HG03520 (cell line): ENCODE measurements around the gene IL1RL2.

Source experiments
- ATAC-seq: cut with Tn5 transposase; IDR thresholded peaks from one replicate; pipeline ENCODE4 v1.9.1; 2021; ENCODE audit warnings: mild to moderate bottlenecking, moderate library complexity; ENCODE audit not compliant: unreplicated experiment

IL1RL2 gene

DNA sequence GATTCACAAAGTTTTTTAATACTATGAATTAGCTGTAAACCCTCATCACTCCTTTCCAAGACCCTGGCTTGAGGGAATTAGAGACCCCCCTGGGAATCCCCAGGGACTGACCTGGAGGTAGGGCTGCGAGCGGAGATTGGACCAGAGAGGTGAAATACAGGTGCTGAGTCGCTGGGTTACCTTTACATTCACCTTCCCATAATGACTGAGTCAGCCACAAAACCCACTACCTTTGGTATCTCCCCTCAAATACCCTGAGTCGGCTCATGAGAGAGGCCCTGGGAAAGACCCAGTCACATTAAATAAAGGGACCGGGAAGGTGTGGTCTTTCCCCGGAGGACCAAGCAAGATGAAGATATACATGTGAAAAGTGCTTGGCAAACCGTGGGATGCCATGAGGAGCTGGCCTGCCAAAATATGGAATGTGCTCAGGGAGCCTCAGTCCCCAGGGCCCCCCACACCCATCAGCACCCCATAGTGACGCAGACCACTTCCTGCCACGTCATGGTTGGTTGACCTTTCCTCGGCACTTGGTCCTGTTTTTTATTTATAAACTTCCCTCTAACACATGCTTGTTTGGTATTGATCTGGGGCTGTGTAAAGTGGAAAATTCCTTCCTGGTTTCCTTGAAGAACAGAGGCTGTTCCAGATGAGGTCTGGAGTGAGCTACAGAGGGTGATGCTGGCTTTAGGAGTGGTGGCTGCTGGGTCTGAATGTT, 51.4 kb downstream of the IL1RL2 start:
- ATAC-seq = no peak

DNA sequence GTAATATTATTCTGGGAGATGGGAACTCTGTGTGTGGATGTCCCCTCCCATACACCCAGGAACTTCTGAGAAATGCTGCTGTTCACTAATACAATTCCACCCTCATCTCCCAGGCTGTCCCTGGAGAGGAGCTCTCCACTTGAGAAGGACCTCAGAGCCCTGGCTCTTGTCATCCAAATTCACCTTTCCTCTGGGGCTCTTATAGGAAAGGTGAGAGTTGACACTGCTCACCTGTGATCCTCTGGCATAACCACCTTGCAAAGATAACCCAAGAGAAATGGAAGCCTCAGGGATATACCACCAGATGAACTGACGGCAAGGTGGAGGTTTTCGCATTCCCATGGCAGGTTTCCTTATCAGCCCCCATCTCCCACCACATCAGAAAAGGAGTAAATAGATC, 52.0 kb downstream of the IL1RL2 start:
- ATAC-seq = no peak

DNA sequence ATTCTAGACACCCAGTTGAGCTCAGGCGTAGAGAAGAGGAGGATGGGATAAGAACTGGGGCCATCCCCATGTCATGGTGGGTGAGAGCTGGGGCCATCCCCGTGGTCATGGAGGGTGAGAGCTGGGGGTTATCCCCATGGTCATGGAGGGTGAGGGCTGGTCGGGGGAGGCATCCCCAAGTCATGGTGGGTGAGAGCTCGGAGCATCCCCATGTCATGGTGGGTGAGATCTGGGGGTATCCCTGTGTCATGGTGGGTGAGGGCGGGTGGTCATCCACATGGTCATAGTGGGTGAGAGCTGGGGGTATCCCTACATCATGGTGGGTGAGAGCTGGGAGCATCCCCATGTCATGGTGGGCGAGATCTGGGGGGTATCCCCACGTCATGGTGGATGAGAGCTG, 52.5 kb downstream of the IL1RL2 start:
- ATAC-seq = no peak

DNA sequence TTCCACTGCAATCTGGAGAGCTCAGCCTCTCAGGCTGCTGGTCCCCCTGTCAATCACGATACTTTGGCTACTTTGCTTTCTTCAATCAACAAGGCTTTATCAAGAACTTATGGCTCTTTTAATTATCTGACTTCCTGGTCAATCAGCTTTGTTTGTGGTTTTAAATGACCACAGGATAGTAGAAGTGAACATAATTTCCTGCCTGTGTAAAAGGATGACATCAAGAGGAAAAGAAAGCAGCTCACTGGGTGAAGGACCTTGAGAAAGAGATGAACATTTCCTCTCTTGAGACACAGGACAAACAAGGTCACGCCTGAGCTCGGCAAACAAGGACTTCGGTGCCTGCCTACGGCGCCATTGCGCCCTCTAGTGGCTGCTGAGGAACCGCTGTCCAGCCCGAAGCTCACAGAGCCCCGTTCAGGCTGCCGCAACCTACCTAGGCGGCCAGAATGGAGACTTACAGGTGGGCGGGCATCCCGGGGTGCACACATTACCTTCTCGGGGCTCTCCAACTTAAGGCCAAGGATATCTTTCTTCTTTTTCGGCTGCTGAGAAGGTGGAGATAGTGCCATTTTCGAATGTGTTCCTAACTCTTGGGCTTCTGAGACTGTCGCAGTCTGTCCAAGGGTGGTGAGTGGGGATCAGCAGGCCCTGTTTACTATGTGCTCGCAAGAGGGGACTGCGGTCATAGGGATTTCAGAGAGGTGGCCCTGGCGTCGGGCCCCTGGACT, 54.0 kb downstream of the IL1RL2 start:
- peak; percentile 90 for ATAC-seq

DNA sequence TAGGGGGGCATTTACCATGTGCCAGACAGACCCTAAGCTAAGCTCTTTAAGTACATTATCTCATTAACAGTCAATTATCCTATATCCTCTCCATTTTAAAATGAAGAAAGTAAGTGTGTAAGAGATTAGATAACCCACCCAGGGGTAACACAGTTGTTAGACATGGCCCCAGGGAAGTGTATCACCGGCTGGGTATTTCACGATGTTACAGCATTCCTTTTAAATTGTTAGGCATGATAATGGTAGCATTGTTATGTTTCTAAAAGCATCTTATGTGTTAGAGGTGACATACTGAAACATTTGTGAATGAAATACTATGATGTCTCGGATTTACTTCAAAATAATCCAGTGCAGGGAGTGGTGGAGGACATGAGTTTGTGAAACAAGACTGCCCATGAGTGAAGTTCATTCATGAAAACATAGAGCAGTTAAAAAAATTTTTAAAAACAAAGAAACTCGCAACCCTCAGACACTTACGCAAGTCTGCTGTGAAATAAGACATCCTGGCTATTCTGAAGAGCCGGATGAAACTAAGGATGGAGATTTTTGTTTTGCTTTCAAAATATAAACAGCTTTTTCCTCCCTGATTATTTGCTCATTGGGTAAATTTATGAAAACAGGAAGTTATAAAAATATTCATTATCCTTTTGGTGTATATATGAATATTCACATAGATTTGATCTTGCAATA, 54.9 kb downstream of the IL1RL2 start:
- no peak for ATAC-seq

DNA sequence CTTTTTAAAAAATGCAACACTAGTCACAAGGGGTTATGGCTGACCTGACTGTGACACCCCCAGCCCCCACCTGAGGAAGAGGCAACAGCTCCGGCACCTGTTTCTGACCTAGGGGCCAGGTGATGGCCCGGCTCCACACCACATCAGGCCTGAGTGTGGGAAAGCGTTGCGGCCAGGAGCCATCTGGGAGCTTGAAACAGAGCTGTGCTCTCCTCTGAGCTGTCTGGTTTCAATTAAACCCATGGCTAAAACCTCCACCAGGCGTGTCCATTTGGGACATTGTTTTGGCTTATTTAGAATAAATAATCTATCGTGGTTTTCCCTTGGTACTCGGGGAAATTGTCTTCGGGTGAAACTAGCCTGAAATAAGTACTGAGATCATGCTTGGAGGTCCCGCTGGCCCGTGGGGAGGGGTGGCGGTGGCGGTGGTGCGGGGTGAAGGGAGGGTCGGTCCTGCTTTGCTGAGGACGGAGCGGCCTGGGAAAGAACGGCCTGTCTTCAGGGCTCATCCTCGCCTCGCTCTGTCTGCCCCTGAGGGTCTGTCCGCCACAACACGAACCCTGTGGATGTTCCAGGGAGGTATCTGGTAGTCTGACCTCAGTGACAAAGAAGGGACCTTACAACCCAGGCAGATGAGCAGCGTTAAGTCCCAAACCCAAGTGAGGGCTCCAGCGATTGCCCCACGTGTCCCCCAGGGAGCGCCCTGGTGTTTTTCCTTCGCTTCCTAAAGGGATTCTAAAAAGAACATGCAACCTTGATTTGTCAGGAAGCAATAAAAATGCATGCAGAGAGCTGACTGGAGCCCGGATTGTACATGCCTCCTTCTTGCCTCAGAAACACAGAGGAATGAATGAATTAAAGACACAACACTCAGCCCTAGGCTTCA, 58.7 kb downstream of the IL1RL2 start:
- no peak for ATAC-seq

DNA sequence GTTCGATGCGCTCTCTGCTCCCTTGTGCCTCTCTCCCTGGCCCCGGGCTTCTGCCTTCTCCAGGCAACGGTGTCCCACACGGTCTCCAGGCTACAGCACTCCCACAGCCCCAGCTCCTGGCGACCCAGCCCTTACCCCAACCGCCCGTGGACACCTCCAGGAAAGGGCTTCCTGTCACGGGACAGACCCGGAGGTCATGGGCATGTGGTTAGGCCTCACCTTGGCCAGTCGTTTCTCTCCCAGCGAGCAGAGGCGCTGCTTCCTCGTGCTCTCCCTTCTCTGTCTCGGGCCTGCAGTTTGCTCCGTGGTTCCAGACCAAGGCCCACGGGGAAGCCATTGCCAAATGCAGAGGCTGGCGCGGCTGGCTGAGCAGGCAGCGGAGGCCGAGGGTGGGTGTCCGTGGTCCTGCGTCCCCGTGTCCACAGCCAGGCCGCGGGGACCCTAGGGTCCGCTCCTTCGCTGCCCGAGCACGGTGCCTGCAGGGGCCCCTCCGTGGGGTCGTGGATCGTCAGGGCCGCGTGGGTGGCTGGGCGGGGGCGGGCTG, 63.5 kb downstream of the IL1RL2 start:
- no peak for ATAC-seq

DNA sequence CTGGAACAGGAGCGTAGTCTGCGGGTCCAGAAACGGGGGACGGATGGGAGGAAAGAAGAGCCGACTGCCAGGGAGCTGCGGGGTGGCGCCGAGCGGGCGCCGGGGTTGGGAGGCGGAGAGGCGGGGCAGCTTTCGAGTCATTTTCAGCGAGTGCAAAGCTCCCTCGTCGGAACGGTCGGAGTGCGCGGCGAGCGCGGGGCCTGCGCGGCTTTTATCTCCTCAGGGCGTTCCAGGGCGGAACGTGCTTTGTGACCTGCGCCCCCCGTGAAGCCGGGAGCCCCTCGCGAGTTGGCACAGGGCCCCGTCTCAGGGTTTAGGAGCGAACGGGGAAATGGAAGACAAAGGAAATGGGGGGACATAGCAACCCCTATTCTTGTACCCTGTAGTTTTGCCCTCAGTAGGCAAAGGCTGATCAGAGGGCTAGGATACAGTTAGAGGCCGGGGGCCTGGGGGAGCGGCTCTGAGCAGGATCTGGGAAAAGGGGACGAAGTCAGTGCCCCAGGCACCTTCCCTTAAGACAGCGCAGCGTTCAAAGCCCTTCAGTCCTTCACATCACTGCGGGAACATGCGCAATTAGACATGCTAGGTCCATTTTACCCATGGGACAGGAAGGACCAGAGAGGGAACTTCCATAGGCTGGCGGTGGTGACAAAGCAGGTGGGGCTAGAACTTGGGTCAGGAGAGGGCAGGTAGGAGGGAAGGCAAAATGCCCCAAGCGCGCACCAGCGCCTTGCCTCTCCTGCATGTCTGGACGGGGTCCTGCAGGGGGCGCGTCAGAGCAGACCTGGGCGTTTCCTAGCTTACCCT, 64.4 kb downstream of the IL1RL2 start:
- ATAC-seq = no peak

DNA sequence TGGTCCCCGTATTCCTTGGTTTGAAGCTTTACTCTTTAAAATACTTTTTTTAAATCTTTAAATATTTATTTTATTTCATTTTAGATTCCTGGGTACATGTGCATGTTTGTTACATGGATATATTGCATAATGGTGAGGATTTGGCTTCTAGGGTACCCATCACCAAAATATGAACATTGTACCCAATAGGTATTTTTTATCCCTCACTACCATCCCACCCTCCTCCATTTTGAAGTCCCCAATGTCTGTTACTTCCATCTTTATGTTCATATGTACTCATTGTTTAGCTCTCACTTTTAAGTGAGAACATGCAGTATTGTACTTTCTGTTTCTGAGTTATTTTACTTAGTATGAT, 65.0 kb downstream of the IL1RL2 start:
- ATAC-seq = no peak

DNA sequence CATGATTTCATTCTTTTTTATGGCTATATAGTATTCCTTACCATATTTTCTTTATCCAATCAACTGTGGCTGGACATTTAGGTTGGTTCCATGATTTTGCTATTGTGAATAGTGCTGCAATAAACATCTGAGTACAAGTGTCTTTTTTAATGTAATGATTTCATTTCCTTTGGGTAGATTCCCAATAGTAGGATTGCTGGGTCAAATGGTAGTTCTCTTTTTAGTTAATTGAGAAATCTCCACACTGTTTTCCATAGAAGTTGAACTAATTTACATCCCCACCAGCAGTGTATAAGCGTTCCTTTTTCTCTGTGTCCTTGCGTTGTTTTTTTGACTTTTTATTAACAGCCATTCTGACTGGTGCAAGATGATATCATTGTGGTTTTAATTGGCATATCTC, 65.4 kb downstream of the IL1RL2 start:
- ATAC-seq = no peak

DNA sequence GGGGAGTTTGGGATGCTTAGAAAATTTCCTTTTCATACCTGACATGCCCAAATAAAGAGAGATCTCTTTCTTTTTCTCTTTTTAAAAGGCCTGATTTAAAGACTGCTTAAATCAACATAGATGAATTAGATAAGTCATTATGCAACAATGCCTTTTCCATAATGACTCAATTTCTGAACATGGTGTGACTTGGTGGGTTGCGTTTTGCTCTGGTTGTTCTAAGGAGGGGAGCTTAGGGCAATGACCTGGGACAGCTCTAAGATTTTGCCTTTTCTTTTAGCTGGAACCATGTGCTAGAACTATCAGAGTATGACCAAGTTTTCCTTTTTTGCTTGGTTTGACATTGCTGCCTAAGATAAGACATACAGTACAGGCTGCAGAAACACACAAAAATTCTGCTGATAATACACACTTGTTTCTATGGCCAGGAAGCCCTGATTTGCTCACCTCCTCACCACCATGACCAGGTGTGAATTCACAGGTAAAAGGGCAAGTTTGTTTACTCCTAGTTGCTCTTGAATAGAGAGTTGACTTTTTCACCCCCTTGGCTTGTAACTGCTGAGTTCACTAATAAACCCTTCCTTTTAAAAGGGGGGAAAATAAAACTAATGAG, 66.4 kb downstream of the IL1RL2 start:
- ATAC-seq = no peak

DNA sequence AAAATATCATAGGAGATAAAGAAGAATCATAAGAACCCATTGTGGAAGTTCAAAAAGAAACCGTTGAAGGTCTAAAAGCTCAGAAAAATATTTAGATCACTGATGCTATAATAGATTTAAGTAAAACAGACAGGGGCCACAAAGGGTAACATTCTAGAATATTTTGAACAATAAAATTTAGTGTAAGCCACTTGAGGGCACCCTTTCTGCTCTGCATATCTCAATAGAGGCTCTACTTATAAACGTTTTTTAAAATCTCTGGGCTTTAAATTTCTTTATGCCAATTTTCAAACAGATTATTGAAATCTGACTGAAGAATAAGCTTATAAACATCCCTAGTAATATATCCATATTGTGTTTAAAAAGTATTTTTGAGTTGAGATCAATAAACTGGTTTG, 66.9 kb downstream of the IL1RL2 start:
- ATAC-seq = no peak

DNA sequence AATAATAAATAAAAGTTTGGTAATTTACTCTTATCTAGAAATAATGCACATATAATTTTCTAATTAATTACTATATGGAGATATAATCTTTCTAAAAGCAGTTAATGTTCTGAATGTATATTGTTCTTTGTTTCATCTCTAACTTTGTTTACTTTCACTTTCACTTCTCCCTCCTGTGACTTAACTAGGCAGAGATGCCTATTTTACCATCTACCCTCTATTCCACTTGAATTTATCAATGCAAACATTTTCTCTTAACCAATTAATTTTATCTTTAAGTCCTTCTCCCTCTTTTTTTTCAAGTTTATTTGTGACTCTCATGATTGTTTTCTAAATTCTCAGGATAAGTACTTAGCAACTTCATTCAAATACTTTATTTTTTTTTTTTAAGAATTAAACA, 69.5 kb downstream of the IL1RL2 start:
- ATAC-seq = no peak

DNA sequence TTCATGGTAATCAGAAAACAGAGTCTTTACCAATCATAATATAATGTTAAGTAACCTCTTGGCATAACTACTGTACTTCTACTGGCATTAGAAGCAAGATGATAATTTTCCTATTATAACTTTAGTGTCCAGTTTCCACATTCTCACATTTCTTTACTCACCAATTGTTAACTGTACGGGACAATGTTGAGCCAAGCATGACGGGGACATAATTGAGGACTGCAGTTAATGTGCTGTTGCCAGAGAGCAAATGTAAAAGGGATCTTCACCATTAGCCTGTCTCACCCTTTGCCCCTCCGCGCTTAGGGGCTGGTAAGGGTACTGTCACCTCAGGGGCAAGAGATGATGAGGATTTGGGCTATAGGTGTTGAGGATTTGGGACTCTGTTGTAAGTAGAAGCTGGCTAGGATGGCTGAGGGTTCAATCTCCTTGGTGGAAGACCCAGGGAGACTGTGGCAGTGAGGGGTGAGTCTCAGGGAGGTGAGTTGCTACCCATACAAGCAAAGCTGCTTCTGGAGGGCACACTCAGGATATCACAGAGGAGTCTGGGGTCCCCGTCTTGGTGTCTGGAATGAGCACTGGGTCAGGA, 70.1 kb downstream of the IL1RL2 start:
- no peak for ATAC-seq

DNA sequence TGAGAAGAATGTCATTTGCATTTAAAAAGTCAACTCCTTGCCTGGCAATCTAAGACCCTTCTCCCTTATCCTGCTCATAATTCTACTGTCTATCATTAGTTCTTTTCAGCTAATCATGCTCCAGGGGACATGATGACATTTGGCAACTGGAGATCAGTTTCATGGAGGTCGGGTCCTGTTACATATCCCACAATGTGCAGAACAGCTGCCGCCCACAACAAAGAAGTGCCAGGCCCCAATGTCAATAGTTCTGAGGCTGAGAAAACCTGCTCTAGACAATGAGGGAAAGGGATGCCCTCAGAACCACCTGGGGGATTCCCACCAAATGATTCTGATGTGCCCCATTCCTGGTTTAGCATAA, 71.2 kb downstream of the IL1RL2 start:
- no peak for ATAC-seq

DNA sequence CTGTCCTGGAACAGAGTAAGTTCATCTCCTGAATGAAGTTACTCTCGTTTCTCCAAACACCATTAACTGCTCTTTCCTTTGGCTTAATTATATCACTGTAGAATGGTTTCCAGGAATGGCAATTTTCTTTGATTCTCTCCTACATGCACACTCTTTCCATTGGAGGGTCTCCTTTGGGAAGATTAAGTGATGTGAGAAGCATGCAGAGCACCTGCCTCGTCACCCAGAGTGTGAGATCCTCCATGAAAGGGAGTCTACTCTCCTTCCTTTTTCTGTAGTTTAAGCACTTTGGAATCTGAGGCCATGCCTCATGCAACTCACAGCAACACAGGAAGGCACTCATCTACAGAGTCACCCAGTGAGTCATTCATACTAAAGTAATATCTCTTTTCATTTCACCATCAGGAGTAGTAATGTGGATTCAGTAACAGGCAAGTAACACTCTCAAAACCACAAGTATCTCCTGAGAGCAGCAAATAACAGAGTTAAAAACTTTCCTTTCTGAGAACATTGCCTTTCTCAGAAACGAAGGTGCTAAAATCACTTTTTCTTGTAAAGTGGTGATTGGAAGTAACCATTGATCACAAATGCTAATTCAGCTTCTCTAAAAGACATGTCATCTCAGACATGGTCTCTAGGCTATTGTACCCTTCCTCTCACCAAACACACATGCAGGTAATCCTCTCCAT, 71.7 kb downstream of the IL1RL2 start:
- no peak for ATAC-seq

DNA sequence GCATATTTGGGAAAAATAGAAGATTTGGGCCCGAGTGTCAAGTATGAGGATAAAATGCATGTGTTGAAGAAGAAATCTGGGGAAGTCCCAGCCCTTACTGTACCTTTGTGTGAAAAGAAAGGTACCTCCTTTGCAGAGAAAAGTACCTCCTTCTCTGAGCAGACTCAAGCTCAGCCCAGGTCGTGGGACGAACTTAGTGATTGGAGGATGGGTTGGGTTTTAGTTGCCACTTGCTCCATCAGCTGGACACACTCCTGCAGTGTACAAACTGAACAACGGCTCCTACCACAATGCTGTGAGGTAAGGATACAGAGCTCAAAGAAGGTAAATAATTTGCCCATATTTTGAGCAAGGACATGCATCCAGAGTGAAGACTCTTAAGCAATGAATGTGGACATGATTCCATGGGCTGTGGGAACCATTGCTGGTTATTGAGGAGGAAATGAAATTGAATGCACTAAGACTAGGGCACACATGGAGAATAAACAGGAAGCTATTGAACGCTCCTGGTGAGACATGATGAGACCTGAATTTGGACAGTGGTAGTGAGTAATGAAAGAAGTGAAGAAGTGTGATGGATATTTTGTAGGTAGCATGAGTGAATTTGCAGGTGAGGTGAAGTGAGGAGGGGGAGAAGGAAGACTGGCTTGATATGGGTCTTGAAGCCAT, 74.8 kb downstream of the IL1RL2 start:
- no peak for ATAC-seq
